HEK293 (cell line): ENCODE measurements around the gene MED25.

Experiments used
- CTCF ChIP-seq: fragments of 450-650 bp; formaldehyde crosslinking; IDR thresholded peaks from 2 replicates; pipeline ENCODE4 v1.5.1; 2016; ENCODE audit warnings: missing biosample characterization, missing genetic modification characterization
- KLF9 ChIP-seq: fragments of 450-650 bp; formaldehyde crosslinking; IDR thresholded peaks from 2 replicates; pipeline ENCODE4 v1.5.1; 2016; ENCODE audit warnings: missing biosample characterization, missing genetic modification characterization, low read depth
- SETDB1 ChIP-seq: IDR thresholded peaks from one replicate; pipeline ENCODE4 v1.6.1; 2017; ENCODE audit warnings: mild to moderate bottlenecking, low read length, moderate library complexity, mixed read lengths; ENCODE audit not compliant: insufficient read length
- SP2 ChIP-seq: fragments of 450-650 bp; formaldehyde crosslinking; IDR thresholded peaks from 2 replicates; pipeline ENCODE4 v1.5.1; 2016; ENCODE audit warnings: missing biosample characterization, missing genetic modification characterization
- YY1 ChIP-seq: fragments of 450-650 bp; formaldehyde crosslinking; IDR thresholded peaks from 2 replicates; pipeline ENCODE4 v1.5.1; 2018; ENCODE audit warnings: missing biosample characterization, missing genetic modification characterization
- ZNF184 ChIP-seq: fragments of 450-650 bp; IDR thresholded peaks from 2 replicates; pipeline ENCODE4 v1.5.1; 2018; ENCODE audit warnings: missing biosample characterization, mild to moderate bottlenecking, missing genetic modification characterization
- ZNF19 ChIP-seq: fragments of 450-650 bp; formaldehyde crosslinking; IDR thresholded peaks from 2 replicates; pipeline ENCODE4; 2016; ENCODE audit warnings: missing biosample characterization, missing genetic modification characterization, low read depth
- ZNF558 ChIP-seq: fragments of 450-650 bp; formaldehyde crosslinking; IDR thresholded peaks from 2 replicates; pipeline ENCODE4 v1.5.1; 2016; ENCODE audit warnings: missing biosample characterization, missing genetic modification characterization
- ZNF76 ChIP-seq: fragments of 450-650 bp; formaldehyde crosslinking; IDR thresholded peaks from 2 replicates; pipeline ENCODE4; 2016; ENCODE audit warnings: low read depth, missing biosample characterization, missing genetic modification characterization, borderline replicate concordance
- ZSCAN23 ChIP-seq: fragments of 450-650 bp; formaldehyde crosslinking; IDR thresholded peaks from 2 replicates; pipeline ENCODE4 v1.5.1; 2016; ENCODE audit warnings: missing biosample characterization, missing genetic modification characterization
- TF ChIP-seq, protein P1 (sequence below): fragments of 450-650 bp; formaldehyde crosslinking; IDR thresholded peaks from 2 replicates; pipeline ENCODE4 v1.5.1; 2016; ENCODE audit warnings: missing biosample characterization, missing genetic modification characterization
- TF ChIP-seq, protein P2 (sequence below): fragments of 450-650 bp; formaldehyde crosslinking; IDR thresholded peaks from 2 replicates; pipeline ENCODE4 v1.5.1; 2016; ENCODE audit warnings: missing biosample characterization, missing genetic modification characterization

GRCh38 chr19:49866933-49867782, 49.1 kb downstream of the MED25 start, which contains the start of gene PNKP:
- TF ChIP-seq, protein P1, sequence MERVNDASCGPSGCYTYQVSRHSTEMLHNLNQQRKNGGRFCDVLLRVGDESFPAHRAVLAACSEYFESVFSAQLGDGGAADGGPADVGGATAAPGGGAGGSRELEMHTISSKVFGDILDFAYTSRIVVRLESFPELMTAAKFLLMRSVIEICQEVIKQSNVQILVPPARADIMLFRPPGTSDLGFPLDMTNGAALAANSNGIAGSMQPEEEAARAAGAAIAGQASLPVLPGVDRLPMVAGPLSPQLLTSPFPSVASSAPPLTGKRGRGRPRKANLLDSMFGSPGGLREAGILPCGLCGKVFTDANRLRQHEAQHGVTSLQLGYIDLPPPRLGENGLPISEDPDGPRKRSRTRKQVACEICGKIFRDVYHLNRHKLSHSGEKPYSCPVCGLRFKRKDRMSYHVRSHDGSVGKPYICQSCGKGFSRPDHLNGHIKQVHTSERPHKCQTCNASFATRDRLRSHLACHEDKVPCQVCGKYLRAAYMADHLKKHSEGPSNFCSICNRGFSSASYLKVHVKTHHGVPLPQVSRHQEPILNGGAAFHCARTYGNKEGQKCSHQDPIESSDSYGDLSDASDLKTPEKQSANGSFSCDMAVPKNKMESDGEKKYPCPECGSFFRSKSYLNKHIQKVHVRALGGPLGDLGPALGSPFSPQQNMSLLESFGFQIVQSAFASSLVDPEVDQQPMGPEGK (tag by site-specific recombination), result peak; percentile 95
- TF ChIP-seq ZNF76 (tag by site-specific recombination) (peak; percentile 44; the same call in 1 of the 2 replicates), CTCF (tag by site-specific recombination) (peak; percentile 49; the same call in 1 of the 2 replicates), ZSCAN23 (tag by site-specific recombination) (no peak), ZNF184 (tag by site-specific recombination) (no peak), SETDB1 (no peak), ZNF558 (tag by site-specific recombination) (no peak), KLF9 (peak; percentile 100), YY1 (tag by site-specific recombination) (no peak), ZNF19 (no peak), SP2 (peak; percentile 95)
- TF ChIP-seq, protein P2, sequence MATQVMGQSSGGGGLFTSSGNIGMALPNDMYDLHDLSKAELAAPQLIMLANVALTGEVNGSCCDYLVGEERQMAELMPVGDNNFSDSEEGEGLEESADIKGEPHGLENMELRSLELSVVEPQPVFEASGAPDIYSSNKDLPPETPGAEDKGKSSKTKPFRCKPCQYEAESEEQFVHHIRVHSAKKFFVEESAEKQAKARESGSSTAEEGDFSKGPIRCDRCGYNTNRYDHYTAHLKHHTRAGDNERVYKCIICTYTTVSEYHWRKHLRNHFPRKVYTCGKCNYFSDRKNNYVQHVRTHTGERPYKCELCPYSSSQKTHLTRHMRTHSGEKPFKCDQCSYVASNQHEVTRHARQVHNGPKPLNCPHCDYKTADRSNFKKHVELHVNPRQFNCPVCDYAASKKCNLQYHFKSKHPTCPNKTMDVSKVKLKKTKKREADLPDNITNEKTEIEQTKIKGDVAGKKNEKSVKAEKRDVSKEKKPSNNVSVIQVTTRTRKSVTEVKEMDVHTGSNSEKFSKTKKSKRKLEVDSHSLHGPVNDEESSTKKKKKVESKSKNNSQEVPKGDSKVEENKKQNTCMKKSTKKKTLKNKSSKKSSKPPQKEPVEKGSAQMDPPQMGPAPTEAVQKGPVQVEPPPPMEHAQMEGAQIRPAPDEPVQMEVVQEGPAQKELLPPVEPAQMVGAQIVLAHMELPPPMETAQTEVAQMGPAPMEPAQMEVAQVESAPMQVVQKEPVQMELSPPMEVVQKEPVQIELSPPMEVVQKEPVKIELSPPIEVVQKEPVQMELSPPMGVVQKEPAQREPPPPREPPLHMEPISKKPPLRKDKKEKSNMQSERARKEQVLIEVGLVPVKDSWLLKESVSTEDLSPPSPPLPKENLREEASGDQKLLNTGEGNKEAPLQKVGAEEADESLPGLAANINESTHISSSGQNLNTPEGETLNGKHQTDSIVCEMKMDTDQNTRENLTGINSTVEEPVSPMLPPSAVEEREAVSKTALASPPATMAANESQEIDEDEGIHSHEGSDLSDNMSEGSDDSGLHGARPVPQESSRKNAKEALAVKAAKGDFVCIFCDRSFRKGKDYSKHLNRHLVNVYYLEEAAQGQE (tag by site-specific recombination), result no peak
